Colonic mucosa (tissue), 4 donors: Measurements from ENCODE around the gene SNRNP70. TPM values are rescaled to one million over a fixed set of nuclear protein-coding genes. Genes with fewer than 3 reads are reported as not detected.
A peak's percentile ranks its signal among the peaks of the same experiment; 100 is the strongest.

Experiments used
- DNase-seq: peaks from one replicate; pipeline ENCODE4 v3.0.0-alpha.2; 2020
- H3K27ac ChIP-seq: fragments of 200-600 bp; one replicate; pipeline ENCODE4 v1.8.0; 2021
- H3K27me3 ChIP-seq: fragments of 200-600 bp; one replicate; pipeline ENCODE4 v1.8.0; 2021
- H3K36me3 ChIP-seq: fragments of 200-600 bp; one replicate; pipeline ENCODE4 v1.8.0; 2021
- H3K4me1 ChIP-seq: fragments of 200-600 bp; one replicate; pipeline ENCODE4 v1.8.0; 2021; ENCODE audit warnings: mild to moderate bottlenecking
- H3K4me3 ChIP-seq: fragments of 200-600 bp; one replicate; pipeline ENCODE4 v1.8.0; 2021
- H3K9ac ChIP-seq, 2 donors: one replicate each; pipeline ENCODE4 v1.7.0; 2013; ENCODE audit warnings: control low read depth in 2 of 2, low read depth in 2 of 2, low read length in 2 of 2
- H3K9me3 ChIP-seq: fragments of 200-600 bp; one replicate; pipeline ENCODE4 v1.8.0; 2021
- intact Hi-C: fragments of 100-400 bp; cut with DNase I; formaldehyde crosslinking; loops from one replicate; pipeline ENCODE4 v1.14.1; 2022
- total RNA-seq, 2 donors: library from RNA; stranded (reverse); fragmentation: NEBNext Ultra II Directional in 1 of 2; extraction: Animal tissue kit (Norgen Biotek cat#: 25700) in 1 of 2; gene quantifications; one replicate each; pipeline ENCODE4 v1.2.1, GENCODE V29; 2021
- TF ChIP-seq, protein P1 (sequence below): fragments of 200-600 bp; IDR thresholded peaks from one replicate; pipeline ENCODE4 v1.8.0; 2022; ENCODE audit warnings: antibody characterized with exemption, mild to moderate bottlenecking
- donor health status: healthy.
- donor health status: DM: no; HTN: no; CAD: no.
- donor health status: DM: no; HTN: no; CAD: no.

The SNRNP70 gene
- total RNA-seq, 2 donors from 2014 or later = 124 to 204 TPM

DNA sequence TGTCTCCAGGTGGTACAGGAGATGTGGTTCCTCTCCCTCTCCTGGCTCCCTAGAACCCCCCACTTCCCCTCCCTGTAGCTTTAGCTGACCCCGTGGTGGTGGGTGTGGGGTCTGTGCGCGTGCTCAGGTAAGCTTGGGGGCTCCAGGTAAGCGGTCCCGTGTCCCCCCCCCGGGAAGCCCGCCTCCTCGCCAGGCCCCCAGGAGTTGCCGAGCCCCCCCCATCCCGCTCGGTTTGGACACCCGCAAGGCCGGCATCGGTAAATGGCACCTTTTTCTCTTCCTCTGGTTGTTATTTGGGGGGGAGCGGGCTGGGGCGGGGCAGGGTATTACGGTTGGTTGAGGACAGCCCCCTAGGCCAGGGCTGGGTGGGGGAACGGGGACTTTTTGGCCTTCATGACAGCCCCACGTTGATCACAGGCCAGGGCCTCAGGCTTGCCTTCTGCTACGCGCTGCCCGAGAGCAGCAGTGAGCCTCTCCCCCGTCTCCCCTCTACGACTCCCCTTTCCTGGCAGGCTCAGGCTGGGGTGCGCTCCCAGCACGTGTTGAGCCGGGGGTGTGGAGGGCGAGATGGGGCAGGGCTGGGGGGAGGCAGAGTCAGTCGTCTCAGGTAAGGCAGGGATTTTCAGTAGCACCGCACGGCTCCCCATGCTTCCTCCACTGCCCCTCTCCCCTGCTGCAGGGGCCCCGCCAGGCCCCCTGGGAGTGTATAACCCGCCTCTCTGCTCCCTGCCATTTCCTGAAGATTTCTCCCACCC, 18.3 kb downstream of the SNRNP70 start:
- TF ChIP-seq, protein P1, sequence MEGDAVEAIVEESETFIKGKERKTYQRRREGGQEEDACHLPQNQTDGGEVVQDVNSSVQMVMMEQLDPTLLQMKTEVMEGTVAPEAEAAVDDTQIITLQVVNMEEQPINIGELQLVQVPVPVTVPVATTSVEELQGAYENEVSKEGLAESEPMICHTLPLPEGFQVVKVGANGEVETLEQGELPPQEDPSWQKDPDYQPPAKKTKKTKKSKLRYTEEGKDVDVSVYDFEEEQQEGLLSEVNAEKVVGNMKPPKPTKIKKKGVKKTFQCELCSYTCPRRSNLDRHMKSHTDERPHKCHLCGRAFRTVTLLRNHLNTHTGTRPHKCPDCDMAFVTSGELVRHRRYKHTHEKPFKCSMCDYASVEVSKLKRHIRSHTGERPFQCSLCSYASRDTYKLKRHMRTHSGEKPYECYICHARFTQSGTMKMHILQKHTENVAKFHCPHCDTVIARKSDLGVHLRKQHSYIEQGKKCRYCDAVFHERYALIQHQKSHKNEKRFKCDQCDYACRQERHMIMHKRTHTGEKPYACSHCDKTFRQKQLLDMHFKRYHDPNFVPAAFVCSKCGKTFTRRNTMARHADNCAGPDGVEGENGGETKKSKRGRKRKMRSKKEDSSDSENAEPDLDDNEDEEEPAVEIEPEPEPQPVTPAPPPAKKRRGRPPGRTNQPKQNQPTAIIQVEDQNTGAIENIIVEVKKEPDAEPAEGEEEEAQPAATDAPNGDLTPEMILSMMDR = no peak
- DNase-seq = no peak
- Histone ChIP-seq H3K9ac (no peak overlapping the region), H3K27me3 (no peaks in the 10 kb centered on the region), H3K9me3 (no peaks in the 10 kb centered on the region), H3K4me3 (no peak overlapping the region), H3K4me1 (no peaks in the 10 kb centered on the region), H3K27ac (no peak overlapping the region), H3K36me3 (peaks cover 44% of the 10 kb centered on the region)
- intact Hi-C loops = no loop called here

DNA sequence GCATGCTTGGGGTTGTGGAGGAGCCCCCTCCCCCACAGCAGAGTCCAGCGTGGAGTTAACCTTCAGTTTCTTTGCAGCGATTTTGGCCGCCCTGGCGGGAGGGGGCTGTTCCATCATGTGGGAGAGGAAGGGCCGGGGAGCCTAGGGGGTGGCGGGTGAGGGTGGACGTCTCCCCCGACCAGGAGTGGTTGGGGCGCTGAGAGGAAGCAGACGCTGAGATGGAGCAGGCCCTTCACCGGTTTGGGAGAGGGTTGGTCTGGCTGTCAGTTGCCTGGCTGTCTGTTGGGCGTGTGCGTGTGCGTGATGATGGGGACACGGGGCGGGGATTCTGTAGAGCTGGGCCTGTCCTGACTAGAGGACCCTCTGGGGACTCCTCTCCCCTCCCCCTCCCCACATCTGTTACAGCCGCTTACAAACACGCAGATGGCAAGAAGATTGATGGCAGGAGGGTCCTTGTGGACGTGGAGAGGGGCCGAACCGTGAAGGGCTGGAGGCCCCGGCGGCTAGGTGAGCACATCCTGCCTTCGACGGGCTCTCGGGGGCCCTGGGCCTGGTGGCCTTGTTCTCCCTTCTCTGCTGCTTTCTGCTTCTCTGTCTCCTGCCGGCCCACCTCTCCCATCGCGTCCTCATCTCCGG, 19.1 kb downstream of the SNRNP70 start:
- no peak overlapping the region for H3K9ac ChIP-seq
- intact Hi-C loops = no loop called here
- H3K4me3 ChIP-seq = no peak overlapping the region
- no peaks in the 10 kb centered on the region for H3K27me3 ChIP-seq
- H3K36me3 ChIP-seq = peaks cover 41% of the 10 kb centered on the region
- TF ChIP-seq, protein P1 = no peak
- H3K27ac ChIP-seq = no peak overlapping the region
- no peaks in the 10 kb centered on the region for H3K4me1 ChIP-seq
- DNase-seq = no peak
- no peaks in the 10 kb centered on the region for H3K9me3 ChIP-seq

DNA sequence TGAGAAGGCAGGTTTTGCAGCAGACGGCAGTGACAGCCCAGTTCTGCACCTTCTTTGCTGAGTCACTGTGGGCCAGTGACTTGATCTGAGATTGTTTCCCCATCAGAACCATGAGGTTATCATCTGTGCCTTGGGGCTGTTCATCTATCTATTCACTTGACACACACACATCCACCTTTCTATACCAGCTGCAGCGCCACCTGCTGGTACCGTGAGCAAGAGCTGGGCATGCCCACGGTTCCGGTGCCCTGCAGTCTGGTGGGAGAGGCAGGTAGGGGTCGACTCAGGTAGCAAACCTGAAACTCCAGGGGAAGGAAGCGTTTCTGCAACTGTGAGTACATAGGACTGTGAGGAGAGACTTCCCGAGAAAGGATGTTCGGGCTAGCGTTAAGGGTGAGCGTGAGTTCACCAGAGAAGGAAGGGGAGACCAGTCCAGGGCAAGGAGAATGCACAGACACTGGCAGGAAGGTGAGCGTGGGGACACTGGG, 21.4 kb downstream of the SNRNP70 start:
- no peaks in the 10 kb centered on the region for H3K9me3 ChIP-seq
- no peaks in the 10 kb centered on the region for H3K27me3 ChIP-seq
- peak; percentile 68 for DNase-seq
- H3K9ac ChIP-seq = no peak overlapping the region
- no peak overlapping the region for H3K27ac ChIP-seq
- intact Hi-C loops = no loop called here
- TF ChIP-seq, protein P1 = peak; percentile 74
- no peaks in the 10 kb centered on the region for H3K4me1 ChIP-seq
- H3K4me3 ChIP-seq = no peak overlapping the region
- peaks cover 33% of the 10 kb centered on the region for H3K36me3 ChIP-seq

DNA sequence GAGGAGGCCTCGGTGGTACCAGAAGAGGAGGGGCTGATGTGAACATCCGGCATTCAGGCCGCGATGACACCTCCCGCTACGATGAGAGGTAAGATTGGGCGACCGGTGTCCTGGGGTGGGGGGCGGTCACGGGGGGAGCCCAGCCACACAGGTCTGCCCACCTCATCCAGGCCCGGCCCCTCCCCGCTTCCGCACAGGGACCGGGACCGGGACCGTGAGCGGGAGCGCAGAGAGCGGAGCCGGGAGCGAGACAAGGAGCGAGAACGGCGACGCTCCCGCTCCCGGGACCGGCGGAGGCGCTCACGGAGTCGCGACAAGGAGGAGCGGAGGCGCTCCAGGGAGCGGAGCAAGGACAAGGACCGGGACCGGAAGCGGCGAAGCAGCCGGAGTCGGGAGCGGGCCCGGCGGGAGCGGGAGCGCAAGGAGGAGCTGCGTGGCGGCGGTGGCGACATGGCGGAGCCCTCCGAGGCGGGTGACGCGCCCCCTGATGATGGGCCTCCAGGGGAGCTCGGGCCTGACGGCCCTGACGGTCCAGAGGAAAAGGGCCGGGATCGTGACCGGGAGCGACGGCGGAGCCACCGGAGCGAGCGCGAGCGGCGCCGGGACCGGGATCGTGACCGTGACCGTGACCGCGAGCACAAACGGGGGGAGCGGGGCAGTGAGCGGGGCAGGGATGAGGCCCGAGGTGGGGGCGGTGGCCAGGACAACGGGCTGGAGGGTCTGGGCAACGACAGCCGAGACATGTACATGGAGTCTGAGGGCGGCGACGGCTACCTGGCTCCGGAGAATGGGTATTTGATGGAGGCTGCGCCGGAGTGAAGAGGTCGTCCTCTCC, 22.6 kb downstream of the SNRNP70 start:
- Histone ChIP-seq H3K4me3 (no peak overlapping the region), H3K36me3 (peaks cover 22% of the 10 kb centered on the region)
- intact Hi-C loops = no loop called here

DNA sequence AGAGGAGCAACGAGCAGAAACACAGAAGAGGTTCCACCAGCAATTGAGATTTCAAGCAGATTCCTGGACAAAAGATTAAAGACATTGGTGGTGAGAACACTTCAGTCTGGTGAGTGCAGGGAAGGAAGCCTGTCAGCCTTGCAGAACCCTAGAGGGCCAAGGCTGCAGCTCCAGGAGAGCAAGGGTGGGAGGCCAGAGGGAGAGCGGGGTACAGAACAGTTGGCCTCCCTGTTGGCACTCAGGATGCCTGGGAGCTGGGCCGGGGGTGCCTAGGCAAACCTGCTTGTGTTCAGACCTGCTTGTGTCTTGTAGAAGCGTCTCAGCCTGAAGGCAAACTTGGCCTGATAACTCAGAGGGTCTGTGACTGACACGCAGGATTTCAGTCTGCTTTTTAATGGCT, 23.8 kb downstream of the SNRNP70 start:
- intact Hi-C loops = no loop called here

More for the DNA sequence above, 22.6 kb downstream of the SNRNP70 start:
- TF ChIP-seq, protein P1 = no peak
- no peak overlapping the region for H3K9ac ChIP-seq
- H3K27me3 ChIP-seq = no peaks in the 10 kb centered on the region
- DNase-seq = no peak
- no peaks in the 10 kb centered on the region for H3K4me1 ChIP-seq
- no peaks in the 10 kb centered on the region for H3K9me3 ChIP-seq
- no peak overlapping the region for H3K27ac ChIP-seq

More for the DNA sequence above, 23.8 kb downstream of the SNRNP70 start:
- no peak overlapping the region for H3K4me3 ChIP-seq
- H3K9me3 ChIP-seq = no peaks in the 10 kb centered on the region
- H3K4me1 ChIP-seq = peaks cover 4% of the 10 kb centered on the region
- no peak overlapping the region for H3K9ac ChIP-seq
- no peaks in the 10 kb centered on the region for H3K27me3 ChIP-seq
- no peak overlapping the region for H3K27ac ChIP-seq
- no peak for DNase-seq
- peaks cover 20% of the 10 kb centered on the region for H3K36me3 ChIP-seq
- TF ChIP-seq, protein P1 = no peak
